Measurements from ENCODE around the gene SLC25A51.

DNA sequence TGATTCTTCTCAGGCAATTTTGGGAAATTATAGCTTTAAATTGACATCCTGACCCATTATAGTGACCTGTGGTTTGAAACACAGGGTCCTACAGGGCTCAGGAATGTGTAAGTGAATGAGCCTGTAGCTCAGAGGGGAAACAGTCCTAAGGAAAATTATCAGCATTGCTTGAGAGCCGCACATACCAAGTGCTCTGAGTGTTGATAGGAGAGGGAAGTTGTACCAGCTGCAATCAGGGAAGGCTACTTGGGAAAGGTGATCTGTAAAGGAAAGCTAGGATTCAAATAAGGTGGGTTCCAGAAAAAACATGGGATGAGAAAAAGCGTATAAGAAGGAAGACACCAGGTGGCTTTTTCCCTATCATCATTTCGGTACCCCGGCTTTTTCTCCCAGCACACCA lies 4.4 kb upstream of the SLC25A51 start:
- TF ChIP-seq, protein P1, sequence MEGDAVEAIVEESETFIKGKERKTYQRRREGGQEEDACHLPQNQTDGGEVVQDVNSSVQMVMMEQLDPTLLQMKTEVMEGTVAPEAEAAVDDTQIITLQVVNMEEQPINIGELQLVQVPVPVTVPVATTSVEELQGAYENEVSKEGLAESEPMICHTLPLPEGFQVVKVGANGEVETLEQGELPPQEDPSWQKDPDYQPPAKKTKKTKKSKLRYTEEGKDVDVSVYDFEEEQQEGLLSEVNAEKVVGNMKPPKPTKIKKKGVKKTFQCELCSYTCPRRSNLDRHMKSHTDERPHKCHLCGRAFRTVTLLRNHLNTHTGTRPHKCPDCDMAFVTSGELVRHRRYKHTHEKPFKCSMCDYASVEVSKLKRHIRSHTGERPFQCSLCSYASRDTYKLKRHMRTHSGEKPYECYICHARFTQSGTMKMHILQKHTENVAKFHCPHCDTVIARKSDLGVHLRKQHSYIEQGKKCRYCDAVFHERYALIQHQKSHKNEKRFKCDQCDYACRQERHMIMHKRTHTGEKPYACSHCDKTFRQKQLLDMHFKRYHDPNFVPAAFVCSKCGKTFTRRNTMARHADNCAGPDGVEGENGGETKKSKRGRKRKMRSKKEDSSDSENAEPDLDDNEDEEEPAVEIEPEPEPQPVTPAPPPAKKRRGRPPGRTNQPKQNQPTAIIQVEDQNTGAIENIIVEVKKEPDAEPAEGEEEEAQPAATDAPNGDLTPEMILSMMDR (IDR thresholded peaks at IDR 0.05) = no peak
- no peak for TF ChIP-seq POLR2A (IDR thresholded peaks at IDR 0.05)
